Neural cell (in vitro differentiated cells): ENCODE results near the gene DCC. TPM values are rescaled to one million over a fixed set of nuclear protein-coding genes. Genes with fewer than 3 reads are reported as not detected.

Source experiments
- H2AFZ ChIP-seq: fragments of 200-600, 300-800 bp; sonication (generic), shearing (Covaris generic); 2 replicates; pipeline ENCODE4 v1.6.0; 2014; ENCODE audit warnings: low read depth, mild to moderate bottlenecking, antibody characterized with exemption, low read length, moderate library complexity
- H3F3A ChIP-seq: fragments of 200-600 bp; shearing (Covaris generic); 2 replicates; pipeline ENCODE4 v1.6.1; 2016; ENCODE audit warnings: mild to moderate bottlenecking, moderate library complexity, mixed read lengths, antibody characterized with exemption, low read length; ENCODE audit not compliant: insufficient read depth, poor library complexity, severe bottlenecking
- H3K27ac ChIP-seq: fragments of 200-600, 300-800 bp; sonication (generic), shearing (Covaris generic); 2 replicates; pipeline ENCODE4 v1.5.1; 2014; ENCODE audit warnings: mild to moderate bottlenecking, low read length, moderate library complexity
- H3K27me3 ChIP-seq: fragments of 300-800, 200-600 bp; sonication (generic), shearing (Covaris generic); 2 replicates; pipeline ENCODE4 v1.6.0; 2014; ENCODE audit warnings: mild to moderate bottlenecking, low read depth, low read length, moderate library complexity; ENCODE audit not compliant: insufficient read depth
- H3K36me3 ChIP-seq: fragments of 300-800, 200-600 bp; sonication (generic), shearing (Covaris generic); 2 replicates; pipeline ENCODE4 v1.5.1; 2014; ENCODE audit warnings: mild to moderate bottlenecking, antibody characterized with exemption, low read length, moderate library complexity; ENCODE audit not compliant: insufficient read depth
- H3K4me2 ChIP-seq: fragments of 300-800, 200-600 bp; sonication (generic), shearing (Covaris generic); 2 replicates; pipeline ENCODE4 v1.6.0; 2014; ENCODE audit warnings: mild to moderate bottlenecking, low read length
- H3K4me3 ChIP-seq: fragments of 300-800, 200-600 bp; sonication (generic), shearing (Covaris generic); 2 replicates; pipeline ENCODE4 v1.5.1; 2014; ENCODE audit warnings: mild to moderate bottlenecking, low read length, moderate library complexity
- H3K79me2 ChIP-seq: fragments of 200-600 bp; shearing (Covaris generic); replicated peaks from 2 replicates; pipeline ENCODE4 v1.6.0; 2014; ENCODE audit warnings: mild to moderate bottlenecking, low read length, moderate library complexity; ENCODE audit not compliant: insufficient read depth
- H3K9ac ChIP-seq: fragments of 300-800, 200-600 bp; sonication (generic), shearing (Covaris generic); 2 replicates; pipeline ENCODE4 v1.6.1; 2016; ENCODE audit warnings: mild to moderate bottlenecking, low read length, mixed read lengths
- H3K9me2 ChIP-seq: fragments of 200-600 bp; shearing (Covaris generic); 2 replicates; pipeline ENCODE4 v1.6.1; 2016; ENCODE audit warnings: mild to moderate bottlenecking, low read length, mixed read lengths; ENCODE audit not compliant: insufficient read depth
- H3K9me3 ChIP-seq: fragments of 200-600, 300-800 bp; sonication (generic), shearing (Covaris generic); 2 replicates; pipeline ENCODE4 v1.6.1; 2016; ENCODE audit warnings: mild to moderate bottlenecking, mixed run types, low read length, moderate library complexity, mixed read lengths
- H4K20me1 ChIP-seq: fragments of 200-600 bp; shearing (Covaris generic); 2 replicates; pipeline ENCODE4 v1.6.1; 2016; ENCODE audit warnings: mild to moderate bottlenecking, mixed run types; ENCODE audit not compliant: insufficient read depth
- EP300 ChIP-seq: fragments of 450-650 bp; conservative IDR thresholded peaks from 2 replicates; pipeline ENCODE4 v1.6.1; 2014; ENCODE audit warnings: antibody characterized with exemption, mild to moderate bottlenecking, moderate library complexity; ENCODE audit not compliant: poor library complexity, severe bottlenecking
- EZH2 ChIP-seq: fragments of 200-600, 300-800 bp; shearing (Covaris generic), sonication (generic); IDR thresholded peaks from 2 replicates; pipeline ENCODE4 v1.6.1; 2014; ENCODE audit warnings: antibody characterized with exemption, low read length, borderline replicate concordance, mild to moderate bottlenecking; ENCODE audit not compliant: insufficient read depth, poor library complexity, severe bottlenecking
- MXI1 ChIP-seq: fragments of 450-650 bp; conservative IDR thresholded peaks from 2 replicates; pipeline ENCODE4 v1.6.1; 2014; ENCODE audit warnings: antibody characterized with exemption, mild to moderate bottlenecking; ENCODE audit not compliant: poor library complexity, severe bottlenecking
- POLR2AphosphoS5 ChIP-seq: IDR thresholded peaks from 2 replicates; pipeline ENCODE4 v1.6.1; 2012
- RAD21 ChIP-seq: fragments of 450-650 bp; conservative IDR thresholded peaks from 2 replicates; pipeline ENCODE4 v1.6.1; 2014; ENCODE audit warnings: antibody characterized with exemption, mild to moderate bottlenecking, moderate library complexity
- SMC3 ChIP-seq: fragments of 450-650 bp; conservative IDR thresholded peaks from 2 replicates; pipeline ENCODE4 v1.6.1; 2014; ENCODE audit warnings: antibody characterized with exemption, mild to moderate bottlenecking, moderate library complexity; ENCODE audit not compliant: poor library complexity
- TAF1 ChIP-seq: IDR thresholded peaks from 2 replicates; pipeline ENCODE4 v1.6.1; 2012; ENCODE audit warnings: low read depth
- polyA minus RNA-seq: library from RNA; depleted of rRNA, polyadenylated mRNA; stranded (reverse); fragments of >200 nt; gene quantifications from 2 replicates; pipeline ENCODE4 v1.2.3, GENCODE V29; 2014
- polyA plus RNA-seq: library from polyadenylated mRNA; depleted of rRNA; stranded (reverse); fragments of >200 nt; gene quantifications from 2 replicates; pipeline ENCODE4 v1.2.3, GENCODE V29; 2014
- TF ChIP-seq, protein P1 (sequence below): fragments of 450-650 bp; IDR thresholded peaks from 2 replicates; pipeline ENCODE4 v1.5.1; 2014; ENCODE audit warnings: antibody characterized with exemption, mild to moderate bottlenecking, moderate library complexity; ENCODE audit not compliant: poor library complexity, severe bottlenecking
- TF ChIP-seq, protein P2 (sequence below): IDR thresholded peaks from 2 replicates; pipeline ENCODE4 v1.6.1; 2012; ENCODE audit warnings: borderline replicate concordance

DCC gene, protein sequence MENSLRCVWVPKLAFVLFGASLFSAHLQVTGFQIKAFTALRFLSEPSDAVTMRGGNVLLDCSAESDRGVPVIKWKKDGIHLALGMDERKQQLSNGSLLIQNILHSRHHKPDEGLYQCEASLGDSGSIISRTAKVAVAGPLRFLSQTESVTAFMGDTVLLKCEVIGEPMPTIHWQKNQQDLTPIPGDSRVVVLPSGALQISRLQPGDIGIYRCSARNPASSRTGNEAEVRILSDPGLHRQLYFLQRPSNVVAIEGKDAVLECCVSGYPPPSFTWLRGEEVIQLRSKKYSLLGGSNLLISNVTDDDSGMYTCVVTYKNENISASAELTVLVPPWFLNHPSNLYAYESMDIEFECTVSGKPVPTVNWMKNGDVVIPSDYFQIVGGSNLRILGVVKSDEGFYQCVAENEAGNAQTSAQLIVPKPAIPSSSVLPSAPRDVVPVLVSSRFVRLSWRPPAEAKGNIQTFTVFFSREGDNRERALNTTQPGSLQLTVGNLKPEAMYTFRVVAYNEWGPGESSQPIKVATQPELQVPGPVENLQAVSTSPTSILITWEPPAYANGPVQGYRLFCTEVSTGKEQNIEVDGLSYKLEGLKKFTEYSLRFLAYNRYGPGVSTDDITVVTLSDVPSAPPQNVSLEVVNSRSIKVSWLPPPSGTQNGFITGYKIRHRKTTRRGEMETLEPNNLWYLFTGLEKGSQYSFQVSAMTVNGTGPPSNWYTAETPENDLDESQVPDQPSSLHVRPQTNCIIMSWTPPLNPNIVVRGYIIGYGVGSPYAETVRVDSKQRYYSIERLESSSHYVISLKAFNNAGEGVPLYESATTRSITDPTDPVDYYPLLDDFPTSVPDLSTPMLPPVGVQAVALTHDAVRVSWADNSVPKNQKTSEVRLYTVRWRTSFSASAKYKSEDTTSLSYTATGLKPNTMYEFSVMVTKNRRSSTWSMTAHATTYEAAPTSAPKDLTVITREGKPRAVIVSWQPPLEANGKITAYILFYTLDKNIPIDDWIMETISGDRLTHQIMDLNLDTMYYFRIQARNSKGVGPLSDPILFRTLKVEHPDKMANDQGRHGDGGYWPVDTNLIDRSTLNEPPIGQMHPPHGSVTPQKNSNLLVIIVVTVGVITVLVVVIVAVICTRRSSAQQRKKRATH (N-terminal part only)
- polyA plus RNA-seq (37.4 and 40.7 TPM in 2 replicates), polyA minus RNA-seq (116 and 178 TPM in 2 replicates)

DNA sequence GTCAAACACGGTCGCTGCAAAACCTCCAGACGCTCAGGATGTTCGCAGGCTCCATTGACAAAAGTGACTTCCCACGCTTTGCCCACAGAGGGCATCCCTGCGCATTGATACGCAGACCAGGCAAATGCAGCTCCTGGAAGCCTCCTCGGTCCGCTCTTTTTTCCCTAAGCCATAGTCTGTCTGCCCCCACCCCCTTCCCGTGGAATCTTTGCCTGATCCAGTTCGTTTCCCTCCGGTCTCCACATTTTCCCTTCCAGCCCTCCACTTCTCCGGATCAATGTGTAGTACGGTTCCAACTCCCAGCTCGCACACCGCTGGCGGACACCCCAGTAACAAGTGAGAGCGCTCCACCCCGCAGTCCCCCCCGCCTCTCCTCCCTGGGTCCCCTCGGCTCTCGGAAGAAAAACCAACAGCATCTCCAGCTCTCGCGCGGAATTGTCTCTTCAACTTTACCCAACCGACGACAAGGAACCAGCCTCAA, at the start of gene DCC:
DCC (plus strand) TSS at position 307 of the 481 bp plus-strand sequence. CDS start 591 bp downstream, outside the sequence.
- peak within 1 kb of the TSS; percentile 84 for H3K4me3 ChIP-seq
- peak within 1 kb of the TSS; percentile 74 for H3K27ac ChIP-seq
- H3K79me2 ChIP-seq = peaks cover 45% of the 10 kb centered on the region
- peaks cover 4% of the 10 kb centered on the region for H3F3A ChIP-seq
- peak within 1 kb of the TSS; percentile 39 for H3K4me2 ChIP-seq
- no peaks in the 10 kb centered on the region for H3K36me3 ChIP-seq
- H3K9ac ChIP-seq = peak within 1 kb of the TSS; percentile 82
- TF ChIP-seq, protein P1, sequence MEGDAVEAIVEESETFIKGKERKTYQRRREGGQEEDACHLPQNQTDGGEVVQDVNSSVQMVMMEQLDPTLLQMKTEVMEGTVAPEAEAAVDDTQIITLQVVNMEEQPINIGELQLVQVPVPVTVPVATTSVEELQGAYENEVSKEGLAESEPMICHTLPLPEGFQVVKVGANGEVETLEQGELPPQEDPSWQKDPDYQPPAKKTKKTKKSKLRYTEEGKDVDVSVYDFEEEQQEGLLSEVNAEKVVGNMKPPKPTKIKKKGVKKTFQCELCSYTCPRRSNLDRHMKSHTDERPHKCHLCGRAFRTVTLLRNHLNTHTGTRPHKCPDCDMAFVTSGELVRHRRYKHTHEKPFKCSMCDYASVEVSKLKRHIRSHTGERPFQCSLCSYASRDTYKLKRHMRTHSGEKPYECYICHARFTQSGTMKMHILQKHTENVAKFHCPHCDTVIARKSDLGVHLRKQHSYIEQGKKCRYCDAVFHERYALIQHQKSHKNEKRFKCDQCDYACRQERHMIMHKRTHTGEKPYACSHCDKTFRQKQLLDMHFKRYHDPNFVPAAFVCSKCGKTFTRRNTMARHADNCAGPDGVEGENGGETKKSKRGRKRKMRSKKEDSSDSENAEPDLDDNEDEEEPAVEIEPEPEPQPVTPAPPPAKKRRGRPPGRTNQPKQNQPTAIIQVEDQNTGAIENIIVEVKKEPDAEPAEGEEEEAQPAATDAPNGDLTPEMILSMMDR = peak; percentile 92
- no peak for TF ChIP-seq MXI1
- TF ChIP-seq EP300 = peak; percentile 61
- no peak for TF ChIP-seq EZH2
- TF ChIP-seq TAF1 = peak; percentile 55
- TF ChIP-seq POLR2AphosphoS5 = peak; percentile 63
- peak; percentile 97 for TF ChIP-seq SMC3
- peak; percentile 91 for TF ChIP-seq RAD21
- TF ChIP-seq, protein P2, sequence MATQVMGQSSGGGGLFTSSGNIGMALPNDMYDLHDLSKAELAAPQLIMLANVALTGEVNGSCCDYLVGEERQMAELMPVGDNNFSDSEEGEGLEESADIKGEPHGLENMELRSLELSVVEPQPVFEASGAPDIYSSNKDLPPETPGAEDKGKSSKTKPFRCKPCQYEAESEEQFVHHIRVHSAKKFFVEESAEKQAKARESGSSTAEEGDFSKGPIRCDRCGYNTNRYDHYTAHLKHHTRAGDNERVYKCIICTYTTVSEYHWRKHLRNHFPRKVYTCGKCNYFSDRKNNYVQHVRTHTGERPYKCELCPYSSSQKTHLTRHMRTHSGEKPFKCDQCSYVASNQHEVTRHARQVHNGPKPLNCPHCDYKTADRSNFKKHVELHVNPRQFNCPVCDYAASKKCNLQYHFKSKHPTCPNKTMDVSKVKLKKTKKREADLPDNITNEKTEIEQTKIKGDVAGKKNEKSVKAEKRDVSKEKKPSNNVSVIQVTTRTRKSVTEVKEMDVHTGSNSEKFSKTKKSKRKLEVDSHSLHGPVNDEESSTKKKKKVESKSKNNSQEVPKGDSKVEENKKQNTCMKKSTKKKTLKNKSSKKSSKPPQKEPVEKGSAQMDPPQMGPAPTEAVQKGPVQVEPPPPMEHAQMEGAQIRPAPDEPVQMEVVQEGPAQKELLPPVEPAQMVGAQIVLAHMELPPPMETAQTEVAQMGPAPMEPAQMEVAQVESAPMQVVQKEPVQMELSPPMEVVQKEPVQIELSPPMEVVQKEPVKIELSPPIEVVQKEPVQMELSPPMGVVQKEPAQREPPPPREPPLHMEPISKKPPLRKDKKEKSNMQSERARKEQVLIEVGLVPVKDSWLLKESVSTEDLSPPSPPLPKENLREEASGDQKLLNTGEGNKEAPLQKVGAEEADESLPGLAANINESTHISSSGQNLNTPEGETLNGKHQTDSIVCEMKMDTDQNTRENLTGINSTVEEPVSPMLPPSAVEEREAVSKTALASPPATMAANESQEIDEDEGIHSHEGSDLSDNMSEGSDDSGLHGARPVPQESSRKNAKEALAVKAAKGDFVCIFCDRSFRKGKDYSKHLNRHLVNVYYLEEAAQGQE = peak; percentile 89
- no peaks in the 10 kb centered on the region for H3K9me2 ChIP-seq
- H2AFZ ChIP-seq = peak within 1 kb of the TSS; percentile 58
- H4K20me1 ChIP-seq = no peaks in the 10 kb centered on the region
- no peaks in the 10 kb centered on the region for H3K9me3 ChIP-seq
- H3K27me3 ChIP-seq = no peaks in the 10 kb centered on the region

DNA sequence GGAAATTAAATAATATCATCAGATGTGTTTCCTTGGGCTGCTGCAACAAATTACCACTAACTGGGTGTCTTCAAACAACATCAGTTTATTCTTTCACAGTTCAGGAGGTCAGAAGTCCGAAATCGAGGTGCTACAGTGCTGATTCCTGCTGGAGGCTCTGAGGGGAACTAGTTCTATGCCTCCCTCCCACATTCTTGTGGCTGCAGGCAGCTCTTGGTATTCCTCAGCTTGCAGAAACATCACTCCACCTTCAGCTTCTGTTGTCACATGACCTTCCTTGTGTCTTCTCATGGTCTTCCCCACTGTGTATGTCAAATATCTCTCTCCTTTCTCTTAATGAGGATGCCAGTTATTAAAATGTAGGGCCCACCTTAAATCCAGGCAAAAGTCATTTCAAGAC, 29.3 kb upstream of the DCC start:
- Histone ChIP-seq H3K4me2 (no peak overlapping the region), H3K9me3 (no peaks in the 10 kb centered on the region), H3K79me2 (no peaks in the 10 kb centered on the region), H2AFZ (no peak overlapping the region), H3K27me3 (no peaks in the 10 kb centered on the region), H3K9ac (no peak overlapping the region), H3K36me3 (no peaks in the 10 kb centered on the region), H3K4me3 (no peak overlapping the region), H3K9me2 (no peaks in the 10 kb centered on the region), H3F3A (no peaks in the 10 kb centered on the region), H3K27ac (no peak overlapping the region), H4K20me1 (no peaks in the 10 kb centered on the region)
- TF ChIP-seq MXI1 (no peak), SMC3 (no peak), RAD21 (no peak), POLR2AphosphoS5 (no peak), EZH2 (no peak), EP300 (no peak), TAF1 (no peak)
- TF ChIP-seq, protein P1 = no peak
- TF ChIP-seq, protein P2 = no peak
